ENCODE data around the gene ARID4B.
"Not testable (repeated sequence)": the region's sequence is repeated elsewhere in the genome, so short reads cannot be mapped to it uniquely, and the experiment has no call there.

The ARID4B gene

GRCh38 chr1:235368428-235368827 is 40.4 kb upstream of the ARID4B start:
- Histone ChIP-seq H3K36me3 (replicated peaks; ENCODE audit: low read depth, low read length) (no peaks in the 10 kb centered on the region), H3K4me3 (ENCODE audit: low read length) (peak overlapping the region; percentile 90; the same call in 1 of the 2 replicates), H3K27me3 (ENCODE audit: low read depth, low read length) (no peaks in the 10 kb centered on the region), H3K9ac (ENCODE audit: low read length) (no peak overlapping the region), H4K20me1 (ENCODE audit: insufficient read depth, low read length) (no peaks in the 10 kb centered on the region), H3K4me1 (ENCODE audit: low read length) (peaks cover 12% of the 10 kb centered on the region), H3K4me2 (ENCODE audit: low read length) (peak overlapping the region; percentile 70), H2AFZ (ENCODE audit: low read depth, low read length) (no peak overlapping the region), H3K27ac (ENCODE audit: low read length) (no peak overlapping the region), H3K9me3 (ENCODE audit: insufficient read depth, low read length) (no peaks in the 10 kb centered on the region), H3K79me2 (ENCODE audit: low read length) (peaks cover 13% of the 10 kb centered on the region)
- TF ChIP-seq, protein P1, sequence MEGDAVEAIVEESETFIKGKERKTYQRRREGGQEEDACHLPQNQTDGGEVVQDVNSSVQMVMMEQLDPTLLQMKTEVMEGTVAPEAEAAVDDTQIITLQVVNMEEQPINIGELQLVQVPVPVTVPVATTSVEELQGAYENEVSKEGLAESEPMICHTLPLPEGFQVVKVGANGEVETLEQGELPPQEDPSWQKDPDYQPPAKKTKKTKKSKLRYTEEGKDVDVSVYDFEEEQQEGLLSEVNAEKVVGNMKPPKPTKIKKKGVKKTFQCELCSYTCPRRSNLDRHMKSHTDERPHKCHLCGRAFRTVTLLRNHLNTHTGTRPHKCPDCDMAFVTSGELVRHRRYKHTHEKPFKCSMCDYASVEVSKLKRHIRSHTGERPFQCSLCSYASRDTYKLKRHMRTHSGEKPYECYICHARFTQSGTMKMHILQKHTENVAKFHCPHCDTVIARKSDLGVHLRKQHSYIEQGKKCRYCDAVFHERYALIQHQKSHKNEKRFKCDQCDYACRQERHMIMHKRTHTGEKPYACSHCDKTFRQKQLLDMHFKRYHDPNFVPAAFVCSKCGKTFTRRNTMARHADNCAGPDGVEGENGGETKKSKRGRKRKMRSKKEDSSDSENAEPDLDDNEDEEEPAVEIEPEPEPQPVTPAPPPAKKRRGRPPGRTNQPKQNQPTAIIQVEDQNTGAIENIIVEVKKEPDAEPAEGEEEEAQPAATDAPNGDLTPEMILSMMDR (IDR thresholded peaks at IDR 0.05; ENCODE audit: low read depth, low read length), result no peak
- TF ChIP-seq EZH2phosphoT487 (IDR thresholded peaks at IDR 0.05; ENCODE audit: low read depth), result no peak

- Histone ChIP-seq H3K79me2 (ENCODE audit: low read length) (peaks cover 13% of the 10 kb centered on the region), H3K4me1 (ENCODE audit: low read length) (peaks cover 12% of the 10 kb centered on the region), H3K4me2 (ENCODE audit: low read length) (peak within 1 kb of the TSS; percentile 70), H2AFZ (ENCODE audit: low read depth, low read length) (peak within 1 kb of the TSS; percentile 90), H3K9ac (ENCODE audit: low read length) (peak within 1 kb of the TSS; percentile 75), H3K4me3 (ENCODE audit: low read length) (peak within 1 kb of the TSS; percentile 90), H3K27ac (ENCODE audit: low read length) (no peak within 1 kb of the TSS), H3K9me3 (ENCODE audit: insufficient read depth, low read length) (no peaks in the 10 kb centered on the region), H4K20me1 (ENCODE audit: insufficient read depth, low read length) (no peaks in the 10 kb centered on the region), H3K27me3 (ENCODE audit: low read depth, low read length) (no peaks in the 10 kb centered on the region), H3K36me3 (replicated peaks; ENCODE audit: low read depth, low read length) (no peaks in the 10 kb centered on the region)
- TF ChIP-seq, protein P1 (IDR thresholded peaks at IDR 0.05; ENCODE audit: low read depth, low read length), result no peak
- no peak for TF ChIP-seq EZH2phosphoT487 (IDR thresholded peaks at IDR 0.05; ENCODE audit: low read depth)
These were observed 39.3 kb upstream of the ARID4B start, which contains the start of gene TBCE for GRCh38 chr1:235367000-235367908. Gene TBCE (plus strand): TSS chr1:235367427. CDS start chr1:235380050, 12,623 bp downstream.

DNA sequence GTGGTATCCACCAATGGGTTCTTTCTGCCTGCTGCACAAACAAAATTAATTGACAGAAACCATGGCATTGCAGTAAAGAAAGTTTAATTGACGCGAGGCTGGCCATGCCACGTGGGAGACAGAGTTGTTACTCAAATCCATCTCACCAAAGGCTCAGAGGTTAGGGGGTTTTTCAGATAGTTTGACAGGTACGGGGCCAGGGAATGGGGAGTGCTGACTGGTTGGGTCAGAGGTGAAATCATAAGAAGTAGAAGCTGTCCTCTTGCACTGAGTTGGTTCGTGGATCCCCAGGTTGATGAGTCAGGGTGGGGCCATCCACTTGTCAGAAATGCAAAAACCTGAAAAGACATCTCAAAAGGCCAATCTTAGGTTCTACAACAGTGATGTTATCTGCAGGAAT is 38.3 kb upstream of the ARID4B start:
- H3K4me3 ChIP-seq (ENCODE audit: low read length), result peak overlapping the region; percentile 90
- H3K4me2 ChIP-seq (ENCODE audit: low read length), result peak overlapping the region; percentile 70
- peaks cover 12% of the 10 kb centered on the region for H3K4me1 ChIP-seq (ENCODE audit: low read length)
- H3K9me3 ChIP-seq (ENCODE audit: insufficient read depth, low read length), result no peaks in the 10 kb centered on the region
- no peak overlapping the region for H3K9ac ChIP-seq (ENCODE audit: low read length)
- no peaks in the 10 kb centered on the region for H3K36me3 ChIP-seq (replicated peaks; ENCODE audit: low read depth, low read length)
- H3K27ac ChIP-seq (ENCODE audit: low read length), result no peak overlapping the region
- H3K27me3 ChIP-seq (ENCODE audit: low read depth, low read length), result no peaks in the 10 kb centered on the region
- H2AFZ ChIP-seq (ENCODE audit: low read depth, low read length), result peak overlapping the region; percentile 90
- H4K20me1 ChIP-seq (ENCODE audit: insufficient read depth, low read length), result no peaks in the 10 kb centered on the region
- TF ChIP-seq EZH2phosphoT487 (IDR thresholded peaks at IDR 0.05; ENCODE audit: low read depth), result no peak
- TF ChIP-seq, protein P1 (IDR thresholded peaks at IDR 0.05; ENCODE audit: low read depth, low read length), result no peak
- H3K79me2 ChIP-seq (ENCODE audit: low read length), result peaks cover 13% of the 10 kb centered on the region

GRCh38 chr1:235364189-235364588 is 36.2 kb upstream of the ARID4B start:
- Histone ChIP-seq H3K79me2 (ENCODE audit: low read length) (peaks cover 13% of the 10 kb centered on the region), H3K4me1 (ENCODE audit: low read length) (peaks cover 12% of the 10 kb centered on the region)
- H3K9ac ChIP-seq (ENCODE audit: low read length); H3K4me3 ChIP-seq (ENCODE audit: low read length); H4K20me1 ChIP-seq (ENCODE audit: insufficient read depth, low read length); H3K4me2 ChIP-seq (ENCODE audit: low read length); H3K36me3 ChIP-seq (replicated peaks; ENCODE audit: low read depth, low read length); H3K27me3 ChIP-seq (ENCODE audit: low read depth, low read length); H3K27ac ChIP-seq (ENCODE audit: low read length); H2AFZ ChIP-seq (ENCODE audit: low read depth, low read length); H3K9me3 ChIP-seq (ENCODE audit: insufficient read depth, low read length): not testable (repeated sequence)
